Omental fat pad (tissue), 4 donors: ENCODE results near the gene OOSP3. TPM values are rescaled to one million over a fixed set of nuclear protein-coding genes. Genes with fewer than 3 reads are reported as not detected.
"Not testable (repeated sequence)": the region's sequence is repeated elsewhere in the genome, so short reads cannot be mapped to it uniquely, and the experiment has no call there.

Experiments
- ATAC-seq: fragments of 150-250 bp; one replicate; pipeline ENCODE4 v1.9.1; 2016; ENCODE audit warnings: mild to moderate bottlenecking, moderate library complexity; ENCODE audit not compliant: low FRiP score
- DNase-seq: peaks from one replicate; pipeline ENCODE4 v3.0.0-alpha.2; 2019; ENCODE audit warnings: low spot score
- CTCF ChIP-seq, 3 donors: fragments of 450-650 bp; IDR thresholded peaks; one replicate each; pipeline ENCODE4 v1.5.1; 2016 to 2017; ENCODE audit warnings: antibody characterized with exemption in 3 of 3, mild to moderate bottlenecking in 3 of 3, moderate library complexity in 2 of 3
- total RNA-seq, 4 donors: library from RNA; depleted of rRNA; stranded (reverse); fragments of >200 nt; gene quantifications; one replicate each; pipeline ENCODE4 v1.1.0, GENCODE V29; 2016

Gene OOSP3
- total RNA-seq, 4 donors from 2014 or later = not detected

DNA sequence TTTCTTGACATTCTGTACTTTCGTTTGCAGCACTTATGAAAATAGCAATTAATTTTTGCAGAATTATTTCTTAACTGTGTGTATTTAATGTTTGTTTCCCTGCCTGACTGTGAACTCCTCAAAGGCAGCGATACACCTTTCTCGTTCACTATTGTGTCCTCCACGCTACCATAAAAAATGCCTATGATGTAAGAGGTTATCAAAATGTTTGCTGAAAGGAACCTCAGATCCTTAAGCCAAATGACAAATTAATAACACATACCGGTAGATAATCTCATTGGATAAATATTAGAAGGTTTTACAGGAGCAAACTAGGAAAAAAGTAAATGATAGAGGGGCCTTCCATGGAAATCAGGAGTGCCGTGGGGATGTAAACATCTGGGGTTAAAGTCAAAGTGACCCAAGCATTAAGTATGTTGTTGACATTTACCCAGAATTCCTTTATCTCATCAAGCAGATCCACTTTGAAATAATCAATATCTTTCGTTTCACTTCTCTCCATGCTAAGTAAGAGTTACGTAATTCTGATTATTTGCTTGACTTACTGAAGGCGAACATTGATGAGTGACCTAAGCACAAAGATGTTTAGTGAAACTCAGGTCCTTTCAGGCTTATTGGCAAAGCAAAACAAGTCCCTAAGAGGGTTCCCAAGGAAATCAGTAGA, 2.6 kb upstream of the OOSP3 start:
- DNase-seq (no peak), ATAC-seq (no peak)
- no peak for TF ChIP-seq CTCF (IDR thresholded peaks at IDR 0.05)

DNA sequence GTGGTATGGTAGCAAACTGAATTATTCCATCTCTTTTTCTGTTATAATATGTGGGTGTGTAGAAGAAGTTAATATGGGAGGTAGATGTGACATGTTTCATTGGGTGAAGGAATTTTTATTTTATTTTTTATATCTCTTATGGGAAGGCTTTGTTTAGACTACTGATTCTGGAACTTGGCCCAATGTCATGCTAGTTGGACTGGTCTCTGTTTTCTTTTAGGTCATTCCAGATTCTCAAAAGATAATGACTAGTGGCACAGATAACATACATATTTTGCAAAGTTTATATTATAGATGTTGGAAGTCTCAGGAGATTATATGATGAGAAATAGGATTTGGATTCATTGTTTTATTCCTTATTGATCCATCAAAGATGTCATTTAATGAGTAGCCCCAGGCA, 1.3 kb upstream of the OOSP3 start:
- no peak for TF ChIP-seq CTCF (IDR thresholded peaks at IDR 0.05)
- no peak for DNase-seq
- no peak for ATAC-seq

GRCh38 chr11:59877784-59878183, 798 bp upstream of the OOSP3 start:
- no peak for DNase-seq
- no peak for ATAC-seq
- no peak for TF ChIP-seq CTCF (IDR thresholded peaks at IDR 0.05)

GRCh38 chr11:59879567-59879966, 985 bp downstream of the OOSP3 start:
- ATAC-seq = no peak
- no peak for DNase-seq
- no peak for TF ChIP-seq CTCF (IDR thresholded peaks at IDR 0.05)

GRCh38 chr11:59883597-59883996, 5.0 kb downstream of the OOSP3 start:
- DNase-seq (no peak), ATAC-seq (no peak)
- no peak for TF ChIP-seq CTCF (IDR thresholded peaks at IDR 0.05)

DNA sequence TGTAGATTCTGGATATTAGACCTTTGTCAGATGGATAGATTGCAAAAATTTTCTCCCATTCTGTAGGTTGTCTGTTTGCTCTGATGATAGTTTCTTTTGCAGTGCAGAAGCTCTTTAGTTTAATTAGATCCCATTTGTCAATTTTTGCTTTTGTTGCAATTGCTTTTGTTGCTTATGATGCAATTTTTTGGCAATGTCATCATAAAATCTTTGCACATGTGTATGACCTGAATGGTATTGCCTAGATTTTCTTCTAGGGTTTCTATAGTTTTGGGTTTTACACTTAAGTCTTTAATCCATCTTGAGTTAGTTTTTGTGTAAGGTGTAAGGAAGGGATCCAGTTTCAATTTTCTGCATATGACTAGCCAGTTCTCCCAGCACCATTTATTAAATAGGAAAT, 8.6 kb downstream of the OOSP3 start:
- ATAC-seq, DNase-seq: not testable (repeated sequence)

GRCh38 chr11:59891781-59892181, 13.2 kb downstream of the OOSP3 start:
- TF ChIP-seq CTCF (IDR thresholded peaks at IDR 0.05) = no peak
- no peak for DNase-seq
- no peak for ATAC-seq
